T47D (cell line): ENCODE results near the gene WASHC3.

Experiments used
- DNase-seq, 2 experiments: peaks; one replicate each; pipeline versions ENCODE4 v3.0.0 to v3.0.0-alpha.2; 2011 to 2012; ENCODE audit warnings: low read depth in 1 of 2, low spot score in 1 of 2
- JUND ChIP-seq: IDR thresholded peaks from 2 replicates; pipeline ENCODE4 v1.6.1; 2012; ENCODE audit warnings: low read depth
- in situ Hi-C: cut with HindIII; loops from 2 replicates; pipeline ENCODE4 v1.10.0; 2016; ENCODE audit warnings: low sequenced_read_pairs, low pct_unique_long_range_greater_than_20kb

WASHC3 gene

GRCh38 chr12:101997102-101997501, 64.7 kb downstream of the WASHC3 start:
- no peak for DNase-seq
- no peak for TF ChIP-seq JUND
- in situ Hi-C loops, result no loop called here

DNA sequence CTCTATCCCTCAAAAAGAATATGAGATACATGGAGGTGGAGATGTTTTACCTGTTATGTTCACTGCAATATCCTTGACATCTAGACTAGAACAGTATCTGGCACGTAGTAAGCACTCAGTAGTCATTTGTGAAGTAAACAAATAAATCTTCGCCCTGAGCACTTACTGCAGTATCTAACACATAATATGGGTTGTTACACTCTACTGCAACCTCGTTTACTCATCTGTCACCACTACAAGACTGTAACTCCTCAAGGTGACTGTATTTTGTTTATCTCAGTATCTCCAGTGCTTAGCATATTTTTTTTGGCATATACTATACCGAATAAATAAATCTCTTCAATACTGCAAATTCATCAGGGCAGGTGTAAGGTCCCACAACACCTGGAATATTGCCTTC, 66.1 kb downstream of the WASHC3 start:
- DNase-seq, result no peak
- TF ChIP-seq JUND, result no peak
- in situ Hi-C loops, result no loop called here

DNA sequence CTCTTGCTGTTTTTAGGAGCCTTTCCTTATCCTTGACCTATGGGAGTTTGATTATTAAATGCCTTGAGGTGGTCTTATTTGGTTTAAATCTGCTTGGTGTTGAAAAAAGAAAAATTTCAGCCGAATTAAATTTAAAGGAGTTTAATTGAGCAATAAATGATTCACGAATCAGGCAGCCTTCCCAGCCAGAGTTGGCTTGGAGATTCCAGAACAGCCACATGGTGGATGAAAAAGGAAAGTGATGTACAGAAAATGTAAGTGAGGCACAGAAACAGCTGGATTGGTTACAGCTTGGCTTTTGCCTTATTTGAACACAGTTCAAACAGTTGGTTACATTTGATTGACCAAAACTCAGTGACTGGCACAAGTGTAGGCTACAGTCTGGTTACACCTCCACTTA, 69.7 kb downstream of the WASHC3 start:
- TF ChIP-seq JUND, result no peak
- in situ Hi-C loops, result no loop called here

GRCh38 chr12:101982307-101982706, 79.5 kb downstream of the WASHC3 start:
- no peak for DNase-seq
- in situ Hi-C loops, result no loop called here
- TF ChIP-seq JUND, result no peak

More for the DNA sequence above, 69.7 kb downstream of the WASHC3 start:
- no peak for DNase-seq

DNA sequence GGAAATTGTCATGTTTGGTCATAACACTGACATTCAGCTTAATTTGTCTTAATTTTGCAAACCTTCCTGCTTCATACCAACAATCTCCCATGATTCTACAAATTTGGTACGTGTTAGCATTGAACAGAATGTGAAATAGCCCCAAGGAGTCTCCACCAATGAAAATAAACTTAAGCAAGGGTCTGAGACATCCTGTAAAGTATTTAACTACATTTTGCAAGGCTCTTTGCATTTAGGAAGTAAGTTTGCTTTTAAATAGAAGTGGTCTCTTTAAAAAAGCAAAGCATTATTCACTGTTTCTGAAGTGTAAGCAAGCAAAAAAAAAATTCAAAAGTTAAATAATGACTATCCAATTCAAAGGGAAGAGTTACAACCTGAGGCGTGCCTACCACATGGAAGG, 79.9 kb downstream of the WASHC3 start:
- no peak for TF ChIP-seq JUND
- in situ Hi-C loops, result no loop called here
- DNase-seq, result no peak

DNA sequence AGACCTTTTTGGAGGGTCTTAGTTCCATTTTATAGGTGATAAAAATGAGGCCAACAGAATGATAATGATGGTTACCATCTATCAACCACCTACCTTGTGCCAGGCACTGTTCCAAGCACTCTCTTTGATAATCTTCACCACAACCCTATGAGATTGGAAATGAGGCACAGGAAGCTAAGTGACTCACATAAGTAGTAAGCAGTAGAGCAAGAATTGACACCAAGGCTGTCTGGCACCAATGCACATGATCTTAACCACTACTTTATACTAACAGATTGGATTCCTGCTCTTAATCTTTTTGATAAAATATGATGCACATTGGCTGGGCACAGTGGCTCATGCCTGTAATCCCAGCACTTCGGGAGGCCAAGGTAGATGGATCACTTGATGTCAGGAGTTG, 93.0 kb downstream of the WASHC3 start:
- in situ Hi-C loops, result no loop called here
- no peak for TF ChIP-seq JUND

GRCh38 chr12:101967506-101967905, 94.3 kb downstream of the WASHC3 start:
- DNase-seq, result no peak
- in situ Hi-C loops, result no loop called here
- no peak for TF ChIP-seq JUND

More for the DNA sequence above, 93.0 kb downstream of the WASHC3 start:
- DNase-seq, result no peak

- DNase-seq, result no peak
- in situ Hi-C loops, result no loop called here
- no peak for TF ChIP-seq JUND
Measured at GRCh38 chr12:101966496-101966895, 95.3 kb downstream of the WASHC3 start.

- no peak for TF ChIP-seq JUND
- no peak for DNase-seq
- in situ Hi-C loops, result no loop called here
Measured at GRCh38 chr12:101963697-101964096, 98.1 kb downstream of the WASHC3 start.
